Pulmonary artery endothelial cell (primary cell): ENCODE measurements around the gene RAB17. TPM values are rescaled to one million over a fixed set of nuclear protein-coding genes. Genes with fewer than 3 reads are reported as not detected.

Experiments used
- DNase-seq: peaks from one replicate; pipeline ENCODE4 v3.0.0-alpha.2; 2011; ENCODE audit warnings: low read depth, low spot score
- total RNA-seq: library from RNA; depleted of rRNA; stranded (reverse); fragments of >200 nt; gene quantifications from 2 replicates; pipeline ENCODE4 v1.2.3, GENCODE V29; 2014

The RAB17 gene
- total RNA-seq, 1 donor from 2014 or later = 1.9 TPM

GRCh38 chr2:237564526-237565131, 25.9 kb downstream of the RAB17 start:
- DNase-seq = no peak

GRCh38 chr2:237563816-237564215, 26.7 kb downstream of the RAB17 start:
- DNase-seq = no peak

GRCh38 chr2:237561221-237561620, 29.3 kb downstream of the RAB17 start:
- DNase-seq = no peak

GRCh38 chr2:237558961-237559641, 31.4 kb downstream of the RAB17 start:
- no peak for DNase-seq

GRCh38 chr2:237557633-237558015, 32.9 kb downstream of the RAB17 start:
- DNase-seq = no peak

- no peak for DNase-seq
Observed at GRCh38 chr2:237556773-237557632, 33.5 kb downstream of the RAB17 start.

- DNase-seq = no peak
Observed at GRCh38 chr2:237555560-237555959, 35.0 kb downstream of the RAB17 start.

GRCh38 chr2:237553948-237554347, 36.6 kb downstream of the RAB17 start:
- no peak for DNase-seq

- no peak for DNase-seq
Observed at GRCh38 chr2:237552908-237553307, 37.6 kb downstream of the RAB17 start.

GRCh38 chr2:237551071-237551574, 39.4 kb downstream of the RAB17 start:
- no peak for DNase-seq

- no peak for DNase-seq
Observed at GRCh38 chr2:237549643-237550415, 40.7 kb downstream of the RAB17 start.

GRCh38 chr2:237549216-237549615, 41.3 kb downstream of the RAB17 start:
- DNase-seq = no peak

GRCh38 chr2:237547841-237548416, 42.6 kb downstream of the RAB17 start:
- no peak for DNase-seq

- no peak for DNase-seq
Observed at GRCh38 chr2:237546876-237547395, 43.6 kb downstream of the RAB17 start.

- DNase-seq = no peak
Observed at GRCh38 chr2:237546040-237546875, 44.3 kb downstream of the RAB17 start.

GRCh38 chr2:237542001-237542704, 48.4 kb downstream of the RAB17 start:
- DNase-seq = no peak

- no peak for DNase-seq
Observed at GRCh38 chr2:237541243-237541642, 49.3 kb downstream of the RAB17 start.

- no peak for DNase-seq
Observed at GRCh38 chr2:237540823-237541222, 49.7 kb downstream of the RAB17 start.

GRCh38 chr2:237540223-237540775, 50.2 kb downstream of the RAB17 start:
- no peak for DNase-seq
